Inferior parietal cortex (tissue), 1 donor: ENCODE measurements around the gene CENPV.

ENCODE experiments used
- DNase-seq: peaks from one replicate; pipeline ENCODE4 v3.0.0-alpha.2; 2016; ENCODE audit errors: extremely low spot score

CENPV gene

DNA sequence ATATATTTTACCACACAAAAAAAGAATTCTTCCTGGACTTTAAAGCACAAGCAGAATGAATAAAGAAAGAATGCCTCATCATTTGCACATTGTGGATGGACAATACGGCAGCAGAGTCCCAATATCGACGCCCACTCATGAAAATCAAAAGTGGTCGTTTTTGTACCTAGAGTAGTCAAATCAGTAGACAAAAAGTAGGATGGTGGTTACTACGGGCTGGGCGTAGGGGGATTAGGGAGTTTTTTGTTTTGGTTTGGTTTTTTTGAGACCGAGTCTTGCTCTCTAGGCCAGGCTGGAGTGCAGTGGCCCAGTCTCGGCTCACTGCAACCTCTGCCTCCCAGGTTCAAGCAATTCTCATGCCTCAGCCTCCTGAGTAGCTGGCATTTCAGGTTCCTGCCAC, 8.6 kb upstream of the CENPV start:
- no peak for DNase-seq

GRCh38 chr17:16358394-16358793, 5.1 kb upstream of the CENPV start:
- DNase-seq: no peak

DNA sequence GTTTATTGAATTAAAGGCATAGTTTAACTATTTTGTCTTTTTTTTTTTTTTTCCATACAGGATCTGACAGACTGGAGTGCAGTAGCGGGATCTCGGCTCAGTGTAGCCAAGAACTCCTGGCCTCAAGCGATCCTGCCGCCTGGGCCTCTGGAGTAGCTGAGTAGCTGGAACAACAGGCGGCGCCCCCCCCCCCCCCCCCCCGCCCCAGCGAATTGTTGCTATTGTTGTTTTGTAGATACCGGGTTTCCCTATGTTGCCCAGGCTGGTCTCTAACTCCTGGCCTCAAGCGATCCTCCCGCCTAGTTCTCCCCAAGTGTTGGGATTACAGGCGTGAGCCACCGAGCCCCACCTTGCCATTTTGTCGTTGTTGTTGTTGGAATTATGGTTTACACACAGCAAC, 1.3 kb upstream of the CENPV start:
- DNase-seq: no peak

- no peak for DNase-seq
These were observed 477 bp downstream of the CENPV start for GRCh38 chr17:16352667-16353316.

- DNase-seq: peak; percentile 42
These were observed 984 bp downstream of the CENPV start for GRCh38 chr17:16352303-16352666.

- peak; percentile 20 for DNase-seq
These were observed 1.4 kb downstream of the CENPV start for GRCh38 chr17:16351831-16352230.

DNA sequence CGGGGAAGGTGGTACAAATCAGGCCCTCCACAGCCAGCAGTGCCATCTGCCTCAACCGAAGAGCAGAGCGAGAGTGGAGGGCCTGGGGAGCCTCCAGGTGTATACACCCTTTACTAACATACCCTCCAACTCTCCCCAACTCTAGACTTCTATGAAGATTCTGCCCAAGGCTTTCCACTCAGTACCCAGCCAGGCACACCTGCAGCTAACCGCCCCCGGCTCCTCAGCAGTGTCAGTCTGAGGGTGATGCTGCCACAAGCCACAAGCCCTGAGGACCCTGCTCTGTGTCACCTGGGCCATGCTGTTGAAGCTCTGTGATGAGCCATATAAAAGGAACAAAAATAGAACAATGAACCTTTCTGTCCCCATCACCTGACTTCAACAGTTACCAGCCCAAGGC, 3.8 kb downstream of the CENPV start:
- DNase-seq: no peak

GRCh38 chr17:16348586-16348985, 4.7 kb downstream of the CENPV start:
- DNase-seq: no peak

GRCh38 chr17:16346721-16347271, 6.5 kb downstream of the CENPV start:
- no peak for DNase-seq

- DNase-seq: no peak
These were observed 7.7 kb downstream of the CENPV start for GRCh38 chr17:16345565-16345964.

DNA sequence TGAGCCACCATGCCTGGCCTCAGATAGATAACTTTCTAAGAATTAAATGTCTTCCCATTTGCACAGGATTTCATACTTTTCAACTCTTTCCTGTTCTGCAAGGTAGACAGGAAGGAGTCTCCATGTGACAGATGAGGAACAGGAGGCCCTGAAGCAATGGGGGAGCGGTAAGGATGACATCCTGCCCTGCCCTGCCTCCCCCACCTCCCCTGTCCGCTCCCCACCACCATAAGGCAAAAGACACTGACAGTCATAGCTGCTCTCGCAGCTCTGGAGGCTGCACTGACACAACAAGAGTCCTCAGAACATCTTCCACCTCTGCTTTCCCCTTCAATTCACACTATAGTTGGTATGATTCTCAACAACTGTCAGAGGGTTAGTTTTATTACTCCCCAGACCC, 9.7 kb downstream of the CENPV start:
- DNase-seq: no peak

DNA sequence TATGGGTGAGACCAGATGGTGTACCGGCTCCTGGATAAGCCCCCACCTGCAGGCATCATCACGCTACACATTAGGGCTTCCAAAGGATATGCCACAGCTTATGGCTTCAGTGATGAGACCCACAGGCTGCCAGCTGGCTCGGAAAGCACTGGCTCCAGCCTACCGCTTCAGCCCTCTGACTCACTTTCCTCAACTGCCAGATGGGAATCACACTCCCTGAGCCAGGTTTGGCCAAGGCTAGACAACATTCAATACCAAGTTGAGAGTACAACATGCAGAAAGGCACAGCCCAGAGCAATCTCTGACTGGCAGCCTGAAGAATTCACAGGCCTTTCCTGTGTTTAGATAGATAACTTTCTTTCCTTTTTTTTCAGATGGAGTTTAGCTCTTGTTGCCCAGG, 10.3 kb downstream of the CENPV start:
- DNase-seq: no peak

DNA sequence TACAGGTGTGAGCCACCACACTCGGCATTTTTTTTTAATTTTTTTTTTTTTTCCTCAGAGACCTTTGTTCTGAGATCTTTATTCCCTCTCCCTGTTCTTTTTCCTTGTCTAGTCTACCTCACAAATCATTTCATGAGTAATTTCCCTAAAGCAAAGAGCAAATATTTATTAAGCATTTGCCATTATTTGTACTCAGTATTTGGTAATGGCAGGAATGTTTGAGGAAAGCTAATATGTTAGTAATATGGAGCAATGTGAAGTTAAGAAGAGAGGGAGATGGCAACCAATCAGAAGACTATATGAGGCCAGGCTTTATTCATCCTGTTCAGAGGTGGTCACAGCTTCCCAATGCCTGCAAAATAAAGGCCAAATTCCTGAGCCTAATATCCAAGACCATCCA, 13.3 kb downstream of the CENPV start:
- DNase-seq: no peak

DNA sequence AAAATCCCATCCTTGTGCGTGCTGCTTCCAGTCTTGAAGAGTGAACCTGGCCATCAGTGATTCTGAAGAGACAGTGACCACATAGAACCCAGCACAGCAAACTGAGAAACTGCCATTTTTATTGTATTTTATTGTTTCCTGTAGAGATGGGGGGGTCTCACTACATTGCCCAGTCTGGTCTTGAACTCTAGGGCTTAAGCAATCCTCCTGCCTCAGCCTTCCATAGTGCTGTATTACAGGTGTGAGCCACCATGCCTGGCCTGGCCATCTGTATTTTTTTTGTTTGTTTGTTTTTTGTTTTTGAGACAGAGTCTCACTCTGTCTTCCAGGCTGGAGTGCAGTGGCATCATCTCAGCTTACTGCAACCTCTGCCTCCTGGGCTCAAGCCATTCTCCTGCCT, 13.9 kb downstream of the CENPV start:
- no peak for DNase-seq

DNA sequence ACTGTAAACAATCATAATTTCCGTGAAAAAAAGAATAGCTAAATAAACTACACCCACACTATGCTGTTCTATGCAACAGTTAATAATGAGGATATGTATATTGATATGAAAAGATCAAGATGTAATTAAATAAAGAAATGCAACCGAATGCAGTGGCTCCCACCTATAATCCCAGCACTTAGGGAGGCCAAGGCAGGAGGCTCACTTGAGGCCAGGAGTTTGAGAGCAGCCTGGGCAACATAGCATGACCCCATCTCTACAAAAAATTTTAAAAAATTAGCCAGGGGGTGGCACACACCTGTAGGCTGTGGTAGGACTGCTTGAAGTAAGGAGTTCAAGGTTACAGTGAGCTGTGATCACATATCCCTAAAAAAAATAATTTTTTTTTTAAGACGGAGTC, 14.9 kb downstream of the CENPV start:
- DNase-seq: no peak

DNA sequence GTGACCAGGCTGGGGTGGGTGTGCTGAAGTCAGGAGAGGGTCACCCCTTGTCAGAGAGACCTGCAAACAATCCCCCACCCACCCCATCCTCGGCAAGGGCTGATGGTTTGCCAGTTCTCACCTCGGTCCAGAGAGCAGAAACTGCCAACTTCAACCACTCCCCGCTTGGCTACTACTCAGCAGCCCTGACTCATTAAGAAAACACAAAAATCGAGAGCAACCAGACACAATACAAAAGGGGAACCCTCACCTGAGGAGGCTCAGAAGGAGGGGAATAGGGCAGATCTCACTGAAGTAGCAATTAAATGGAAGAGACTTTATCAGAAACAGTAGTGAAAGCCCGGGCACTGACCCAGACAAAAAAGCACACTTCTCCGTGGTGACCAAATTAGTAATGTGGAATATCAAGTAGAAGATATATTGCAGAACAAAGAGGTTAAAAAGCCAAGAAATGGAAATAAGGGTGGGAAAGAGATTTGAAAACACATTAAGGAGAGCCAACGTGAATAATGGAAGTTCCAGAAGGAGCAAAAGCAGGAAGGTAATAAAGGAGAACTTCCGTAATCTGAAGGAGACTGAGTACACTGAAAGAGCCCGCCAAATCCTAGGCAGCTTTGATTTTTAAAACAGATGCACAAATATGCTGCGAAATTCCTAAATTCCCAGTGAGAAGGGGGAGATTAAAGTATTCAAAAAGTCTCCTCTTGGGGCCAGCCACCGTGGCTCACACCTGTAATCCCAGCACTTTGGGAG, 23.6 kb downstream of the CENPV start:
- no peak for DNase-seq

GRCh38 chr17:16328997-16329396, 24.3 kb downstream of the CENPV start:
- no peak for DNase-seq

DNA sequence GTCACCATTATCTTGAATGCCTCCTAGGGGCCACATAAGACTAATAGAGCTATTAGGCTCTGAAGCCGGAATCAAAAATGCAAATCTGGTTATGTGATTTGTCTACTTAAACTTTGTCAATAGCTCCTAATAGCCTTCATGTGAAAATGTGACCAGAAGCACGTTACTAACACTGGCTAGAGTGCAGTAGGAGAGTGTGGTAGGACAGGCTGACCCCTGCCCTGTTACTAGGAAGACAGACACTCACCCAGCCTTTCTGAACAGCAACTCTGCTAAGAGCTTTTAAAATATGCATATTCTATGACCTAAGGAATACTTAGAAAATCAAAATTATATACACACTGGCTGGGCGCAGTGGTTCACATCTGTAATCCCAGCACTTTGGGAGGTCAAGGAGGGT, 26.3 kb downstream of the CENPV start:
- DNase-seq: no peak

GRCh38 chr17:16325964-16326363, 27.3 kb downstream of the CENPV start:
- no peak for DNase-seq

GRCh38 chr17:16322636-16323035, 30.6 kb downstream of the CENPV start:
- DNase-seq: no peak

- no peak for DNase-seq
These were observed 33.3 kb downstream of the CENPV start for GRCh38 chr17:16319969-16320368.

DNA sequence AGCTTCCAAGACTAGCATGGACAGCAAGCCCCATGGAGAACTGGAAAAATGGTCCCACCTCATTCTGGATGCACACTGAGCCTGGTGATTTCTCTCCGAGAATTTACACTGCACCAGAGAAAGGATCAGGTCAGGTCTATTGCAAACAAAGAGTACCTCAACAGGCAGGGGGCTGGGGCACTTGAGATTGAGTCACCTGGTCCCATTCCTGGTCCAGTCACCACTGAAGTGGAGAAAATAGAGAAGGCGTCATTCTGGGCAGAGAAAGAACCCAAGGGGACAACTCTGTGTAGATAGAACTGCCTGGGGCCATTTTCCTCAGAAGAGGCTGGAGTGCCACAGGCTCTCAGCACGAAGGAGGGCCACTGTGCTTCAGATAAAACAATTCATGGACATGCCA, 38.4 kb downstream of the CENPV start:
- DNase-seq: no peak

GRCh38 chr17:16314189-16314588, 39.1 kb downstream of the CENPV start:
- no peak for DNase-seq
